Left ventricle myocardium inferior (tissue), 1 donor: ENCODE measurements around the gene C17orf75. TPM values are rescaled to one million over a fixed set of nuclear protein-coding genes. Genes with fewer than 3 reads are reported as not detected.

Experiments used
- DNase-seq: peaks from one replicate; pipeline ENCODE4 v3.0.0-alpha.2; 2020
- H3K27ac ChIP-seq: fragments of 200-600 bp; replicated peaks from 2 replicates; pipeline ENCODE4 v1.8.0; 2021
- H3K27me3 ChIP-seq: fragments of 200-600 bp; 2 replicates; pipeline ENCODE4 v1.8.0; 2021; ENCODE audit warnings: low read depth
- H3K36me3 ChIP-seq: fragments of 200-600 bp; 2 replicates; pipeline ENCODE4 v1.8.0; 2021
- H3K4me1 ChIP-seq: fragments of 200-600 bp; 2 replicates; pipeline ENCODE4 v1.8.0; 2021
- H3K4me3 ChIP-seq: fragments of 200-600 bp; 2 replicates; pipeline ENCODE4 v1.8.0; 2021; ENCODE audit warnings: mild to moderate bottlenecking, moderate library complexity
- H3K9me3 ChIP-seq: fragments of 200-600 bp; replicated peaks from 2 replicates; pipeline ENCODE4 v1.8.0; 2021
- intact Hi-C: fragments of 100-400 bp; cut with micrococcal nuclease; formaldehyde crosslinking; loops from one replicate; pipeline ENCODE4 v1.11.0; 2022
- total RNA-seq: library from RNA; stranded (reverse); fragmentation: NEBNext Ultra II Directional; extraction: Animal tissue kit (Norgen Biotek cat#: 25700); gene quantifications from one replicate; pipeline ENCODE4 v1.2.1, GENCODE V29; 2021
- TF ChIP-seq, protein P1 (sequence below): fragments of 200-600 bp; IDR thresholded peaks from 2 replicates; pipeline ENCODE4 v1.8.0; 2021; ENCODE audit warnings: antibody characterized with exemption, mild to moderate bottlenecking, borderline replicate concordance
- donor health status: DM: no; HTN: yes; CAD: no; lungs with severe emphysema.

C17orf75 gene
- total RNA-seq, 1 donor from 2014 or later: 22.5 TPM

DNA sequence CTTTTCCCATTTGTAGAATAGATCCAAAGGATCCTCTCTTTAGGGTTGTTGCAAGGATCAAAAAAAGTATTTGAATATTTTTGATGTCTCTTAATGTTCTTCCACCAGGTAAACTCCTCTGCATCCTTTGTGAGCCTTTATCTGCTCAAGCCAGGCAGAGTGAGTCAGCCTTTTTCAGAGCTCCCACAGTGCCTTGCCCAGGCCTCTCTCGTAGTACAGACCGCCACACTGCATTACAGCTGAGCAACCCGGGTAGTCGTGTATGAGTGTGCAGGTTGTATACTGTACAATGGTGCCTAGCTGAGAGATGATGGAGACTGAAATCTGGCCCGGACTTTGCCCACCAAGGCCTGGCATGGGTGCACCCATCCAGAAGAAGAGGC lies 55.5 kb downstream of the C17orf75 start:
- Histone ChIP-seq H3K36me3 (no peaks in the 10 kb centered on the region), H3K27me3 (peaks cover 28% of the 10 kb centered on the region), H3K4me3 (no peak overlapping the region), H3K9me3 (no peaks in the 10 kb centered on the region), H3K27ac (no peak overlapping the region), H3K4me1 (peaks cover 11% of the 10 kb centered on the region)
- TF ChIP-seq, protein P1, sequence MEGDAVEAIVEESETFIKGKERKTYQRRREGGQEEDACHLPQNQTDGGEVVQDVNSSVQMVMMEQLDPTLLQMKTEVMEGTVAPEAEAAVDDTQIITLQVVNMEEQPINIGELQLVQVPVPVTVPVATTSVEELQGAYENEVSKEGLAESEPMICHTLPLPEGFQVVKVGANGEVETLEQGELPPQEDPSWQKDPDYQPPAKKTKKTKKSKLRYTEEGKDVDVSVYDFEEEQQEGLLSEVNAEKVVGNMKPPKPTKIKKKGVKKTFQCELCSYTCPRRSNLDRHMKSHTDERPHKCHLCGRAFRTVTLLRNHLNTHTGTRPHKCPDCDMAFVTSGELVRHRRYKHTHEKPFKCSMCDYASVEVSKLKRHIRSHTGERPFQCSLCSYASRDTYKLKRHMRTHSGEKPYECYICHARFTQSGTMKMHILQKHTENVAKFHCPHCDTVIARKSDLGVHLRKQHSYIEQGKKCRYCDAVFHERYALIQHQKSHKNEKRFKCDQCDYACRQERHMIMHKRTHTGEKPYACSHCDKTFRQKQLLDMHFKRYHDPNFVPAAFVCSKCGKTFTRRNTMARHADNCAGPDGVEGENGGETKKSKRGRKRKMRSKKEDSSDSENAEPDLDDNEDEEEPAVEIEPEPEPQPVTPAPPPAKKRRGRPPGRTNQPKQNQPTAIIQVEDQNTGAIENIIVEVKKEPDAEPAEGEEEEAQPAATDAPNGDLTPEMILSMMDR: no peak
- intact Hi-C loops: no loop called here
- no peak for DNase-seq

- intact Hi-C loops: no loop called here
- H3K4me1 ChIP-seq: peaks cover 16% of the 10 kb centered on the region
- TF ChIP-seq, protein P1: no peak
- H3K36me3 ChIP-seq: no peaks in the 10 kb centered on the region
- no peak for DNase-seq
- H3K9me3 ChIP-seq: no peaks in the 10 kb centered on the region
- H3K4me3 ChIP-seq: no peak overlapping the region
- no peak overlapping the region for H3K27ac ChIP-seq
- peaks cover 32% of the 10 kb centered on the region for H3K27me3 ChIP-seq
Measured at GRCh38 chr17:32285746-32286517, 56.0 kb downstream of the C17orf75 start.

- no peaks in the 10 kb centered on the region for H3K36me3 ChIP-seq
Measured at GRCh38 chr17:32285306-32285705, 56.7 kb downstream of the C17orf75 start.

GRCh38 chr17:32283745-32284201 lies 58.2 kb downstream of the C17orf75 start:
- intact Hi-C loops: no loop called here
- no peaks in the 10 kb centered on the region for H3K36me3 ChIP-seq
- no peaks in the 10 kb centered on the region for H3K9me3 ChIP-seq
- no peak overlapping the region for H3K27ac ChIP-seq
- TF ChIP-seq, protein P1: no peak
- H3K27me3 ChIP-seq: peaks cover 41% of the 10 kb centered on the region
- peak overlapping the region; percentile 17 for H3K4me3 ChIP-seq
- DNase-seq: no peak
- peaks cover 20% of the 10 kb centered on the region for H3K4me1 ChIP-seq

More at GRCh38 chr17:32285306-32285705, 56.7 kb downstream of the C17orf75 start:
- peaks cover 38% of the 10 kb centered on the region for H3K27me3 ChIP-seq
- DNase-seq: no peak
- no peak overlapping the region for H3K27ac ChIP-seq
- H3K4me1 ChIP-seq: peaks cover 20% of the 10 kb centered on the region
- TF ChIP-seq, protein P1: no peak
- no peak overlapping the region for H3K4me3 ChIP-seq
- intact Hi-C loops: no loop called here
- H3K9me3 ChIP-seq: no peaks in the 10 kb centered on the region

DNA sequence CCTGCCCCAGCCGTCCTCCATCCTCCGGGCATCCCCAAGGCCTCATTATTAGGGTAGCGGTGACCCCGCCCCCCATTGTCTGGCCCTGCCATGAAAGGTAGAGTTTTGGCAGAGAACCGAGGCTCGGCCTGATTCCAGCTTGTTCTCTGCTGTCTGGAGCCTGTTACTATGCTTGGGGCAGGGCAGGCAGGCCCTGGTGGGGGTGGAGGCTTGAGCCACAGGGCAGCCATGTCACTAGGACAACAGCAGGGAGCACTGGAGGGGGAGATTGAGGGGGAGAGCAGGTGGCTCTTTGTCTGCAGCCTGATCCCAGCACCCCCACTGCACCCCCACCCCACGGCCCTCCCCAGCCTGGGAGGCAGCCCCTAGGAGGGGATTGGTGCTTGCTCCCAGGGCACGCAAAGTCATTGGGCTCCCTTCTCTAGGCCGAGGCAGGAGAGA lies 60.9 kb downstream of the C17orf75 start:
- H3K27ac ChIP-seq: no peak overlapping the region
- TF ChIP-seq, protein P1: no peak
- no peaks in the 10 kb centered on the region for H3K9me3 ChIP-seq
- no peaks in the 10 kb centered on the region for H3K36me3 ChIP-seq
- no peak overlapping the region for H3K4me3 ChIP-seq
- peaks cover 20% of the 10 kb centered on the region for H3K4me1 ChIP-seq
- DNase-seq: peak; percentile 67
- intact Hi-C loops: no loop called here
- H3K27me3 ChIP-seq: peaks cover 42% of the 10 kb centered on the region
